Natural killer cell treated with Interleukin-12 subunit alpha and Interleukin-12 subunit beta and Interleukin-15 and Interleukin-18, amount 100 ng/mL, for 72 hours (primary cell): ENCODE measurements around the gene GRM1. TPM values are rescaled to one million over a fixed set of nuclear protein-coding genes. Genes with fewer than 3 reads are reported as not detected.

Experiments used
- total RNA-seq, 2 donors: library from RNA; stranded (reverse); gene quantifications; one replicate each; pipeline ENCODE4 v1.2.3, GENCODE V29; 2022

The GRM1 gene
- total RNA-seq, 2 donors from 2014 or later = not detected

Other genes with a start within 250 kb of the GRM1 start
- 1 to 10 TPM; 6.9 to 7.8 TPM for gene FBXO30, start 214.3 kb upstream of the GRM1 start, total RNA-seq
- gene SHPRH, start 64.7 kb upstream of the GRM1 start, total RNA-seq = 10 to 100 TPM; 20.2 to 29.5 TPM